HG03159 (cell line): ENCODE results near the gene KPNB1.

Experiments used
- ATAC-seq: cut with Tn5 transposase; IDR thresholded peaks from one replicate; pipeline ENCODE4 v1.9.1; 2021; ENCODE audit warnings: mild to moderate bottlenecking, moderate library complexity; ENCODE audit not compliant: unreplicated experiment

KPNB1 gene

GRCh38 chr17:47728214-47728877 is 78.6 kb downstream of the KPNB1 start:
- no peak for ATAC-seq

- ATAC-seq: no peak
Observed at GRCh38 chr17:47729476-47729875, 79.8 kb downstream of the KPNB1 start.

- ATAC-seq: no peak
Observed at GRCh38 chr17:47730681-47731080, 81.0 kb downstream of the KPNB1 start.

DNA sequence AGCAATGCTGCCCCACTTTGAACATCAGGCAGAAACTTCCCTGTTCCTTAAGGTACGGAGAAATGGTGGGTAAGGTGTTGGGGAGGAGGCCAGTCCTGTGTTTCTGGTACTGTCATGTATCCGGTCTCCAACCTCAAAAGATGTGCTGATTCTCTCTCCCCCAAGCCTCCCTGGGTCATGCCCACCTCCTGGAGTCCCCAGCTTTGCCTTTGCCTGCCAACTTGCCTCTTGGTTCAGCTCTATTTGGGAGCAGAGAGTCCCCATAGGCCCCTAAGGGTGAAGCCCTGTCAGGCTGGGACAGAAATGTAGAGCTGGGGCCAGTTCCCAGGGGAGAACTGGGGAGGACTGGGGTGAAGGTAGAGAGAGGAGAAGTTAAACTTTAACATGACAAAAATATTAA is 81.7 kb downstream of the KPNB1 start:
- no peak for ATAC-seq

DNA sequence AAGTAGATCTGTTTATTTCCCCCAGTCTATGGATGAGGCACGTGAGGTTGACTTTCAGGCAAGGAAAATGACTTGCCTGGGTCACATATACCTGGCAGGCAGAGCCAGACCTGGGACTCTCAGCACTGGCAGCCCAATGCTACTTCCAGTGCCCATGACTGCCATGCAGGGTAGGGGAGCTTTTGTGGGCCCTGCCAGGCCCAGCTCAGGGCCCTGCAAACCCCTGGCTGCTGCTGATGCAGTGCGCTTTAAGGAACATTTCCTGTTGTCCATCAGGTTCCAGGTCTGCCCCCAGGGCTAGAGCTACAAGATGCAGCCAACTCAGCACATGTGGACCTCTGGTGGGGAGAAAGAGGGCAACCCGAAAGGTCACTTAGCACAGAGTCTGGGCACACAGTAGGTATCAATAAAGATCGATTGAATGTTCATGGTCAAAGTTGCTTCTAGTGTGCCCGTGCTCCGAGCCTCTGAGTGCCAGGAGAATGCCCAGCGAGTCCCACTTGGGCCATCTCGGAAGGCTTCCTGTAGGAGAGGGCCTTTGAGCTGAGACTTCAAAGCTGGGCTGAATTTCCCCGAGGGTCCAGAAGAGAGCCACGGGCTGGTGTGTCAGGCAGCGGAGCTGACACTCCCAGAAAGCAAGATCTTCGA is 82.8 kb downstream of the KPNB1 start:
- ATAC-seq: no peak

DNA sequence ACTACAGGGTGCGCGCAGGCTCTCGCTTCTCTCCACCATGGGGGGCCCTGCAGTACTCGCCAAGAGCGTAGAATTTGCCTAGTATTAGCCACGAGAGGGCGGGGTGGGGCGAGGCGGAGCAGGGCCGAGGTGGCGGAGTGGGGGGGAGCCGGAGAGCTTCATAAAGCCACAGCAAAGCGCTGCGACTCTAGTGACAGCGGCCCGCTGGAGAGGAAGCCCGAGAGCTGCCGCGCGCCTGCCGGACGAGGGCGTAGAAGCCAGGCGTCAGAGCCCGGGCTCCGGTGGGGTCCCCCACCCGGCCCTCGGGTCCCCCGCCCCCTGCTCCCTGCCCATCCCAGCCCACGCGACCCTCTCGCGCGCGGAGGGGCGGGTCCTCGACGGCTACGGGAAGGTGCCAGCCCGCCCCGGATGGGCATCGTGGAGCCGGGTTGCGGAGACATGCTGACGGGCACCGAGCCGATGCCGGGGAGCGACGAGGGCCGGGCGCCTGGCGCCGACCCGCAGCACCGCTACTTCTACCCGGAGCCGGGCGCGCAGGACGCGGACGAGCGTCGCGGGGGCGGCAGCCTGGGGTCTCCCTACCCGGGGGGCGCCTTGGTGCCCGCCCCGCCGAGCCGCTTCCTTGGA is 83.4 kb downstream of the KPNB1 start, which contains the start of gene TBX21:
TBX21 (plus strand) TSS at position 190 of the 627 bp plus-strand sequence; CDS start at position 409, 219 bp downstream.
- ATAC-seq: peak; percentile 63

DNA sequence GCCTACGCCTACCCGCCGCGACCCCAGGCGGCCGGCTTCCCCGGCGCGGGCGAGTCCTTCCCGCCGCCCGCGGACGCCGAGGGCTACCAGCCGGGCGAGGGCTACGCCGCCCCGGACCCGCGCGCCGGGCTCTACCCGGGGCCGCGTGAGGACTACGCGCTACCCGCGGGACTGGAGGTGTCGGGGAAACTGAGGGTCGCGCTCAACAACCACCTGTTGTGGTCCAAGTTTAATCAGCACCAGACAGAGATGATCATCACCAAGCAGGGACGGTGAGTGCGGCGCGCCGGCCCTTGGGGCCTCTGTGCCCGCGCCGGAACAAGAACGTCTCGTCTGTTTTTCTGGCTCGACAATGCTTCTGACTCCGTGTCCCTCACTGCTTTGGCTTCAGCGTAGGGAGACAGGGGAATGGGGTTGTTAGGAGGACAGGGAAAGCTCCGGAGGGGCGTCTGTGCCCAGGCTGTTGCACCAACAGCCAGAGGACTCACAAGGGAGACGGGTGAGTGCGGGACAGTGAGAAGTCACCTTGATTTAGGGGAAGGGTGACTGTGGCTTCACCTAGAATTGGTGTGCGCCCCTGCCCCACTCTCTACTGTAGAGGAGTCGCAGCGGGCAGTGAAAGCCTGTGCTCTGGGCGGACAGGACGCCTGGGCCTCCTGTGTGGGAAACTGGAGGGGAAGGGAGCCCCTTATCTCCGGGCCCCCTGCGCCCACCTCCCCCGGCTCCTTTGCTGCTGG is 84.1 kb downstream of the KPNB1 start:
- peak; percentile 7 for ATAC-seq

GRCh38 chr17:47735139-47735464 is 85.4 kb downstream of the KPNB1 start:
- ATAC-seq: no peak
